Measurements from ENCODE around the gene CTNNA2.

GRCh38 chr2:80482276-80482675 lies 969.4 kb downstream of the CTNNA2 start:
- no peak for TF ChIP-seq SIN3A (IDR thresholded peaks at IDR 0.05; ENCODE audit: borderline replicate concordance, low read depth, low read length)
- TF ChIP-seq FOXJ3 (CRISPR knock-in tag; IDR thresholded peaks at IDR 0.05), result no peak
- TF ChIP-seq, protein P1, sequence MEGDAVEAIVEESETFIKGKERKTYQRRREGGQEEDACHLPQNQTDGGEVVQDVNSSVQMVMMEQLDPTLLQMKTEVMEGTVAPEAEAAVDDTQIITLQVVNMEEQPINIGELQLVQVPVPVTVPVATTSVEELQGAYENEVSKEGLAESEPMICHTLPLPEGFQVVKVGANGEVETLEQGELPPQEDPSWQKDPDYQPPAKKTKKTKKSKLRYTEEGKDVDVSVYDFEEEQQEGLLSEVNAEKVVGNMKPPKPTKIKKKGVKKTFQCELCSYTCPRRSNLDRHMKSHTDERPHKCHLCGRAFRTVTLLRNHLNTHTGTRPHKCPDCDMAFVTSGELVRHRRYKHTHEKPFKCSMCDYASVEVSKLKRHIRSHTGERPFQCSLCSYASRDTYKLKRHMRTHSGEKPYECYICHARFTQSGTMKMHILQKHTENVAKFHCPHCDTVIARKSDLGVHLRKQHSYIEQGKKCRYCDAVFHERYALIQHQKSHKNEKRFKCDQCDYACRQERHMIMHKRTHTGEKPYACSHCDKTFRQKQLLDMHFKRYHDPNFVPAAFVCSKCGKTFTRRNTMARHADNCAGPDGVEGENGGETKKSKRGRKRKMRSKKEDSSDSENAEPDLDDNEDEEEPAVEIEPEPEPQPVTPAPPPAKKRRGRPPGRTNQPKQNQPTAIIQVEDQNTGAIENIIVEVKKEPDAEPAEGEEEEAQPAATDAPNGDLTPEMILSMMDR (IDR thresholded peaks at IDR 0.05), result no peak

All from SK-N-SH (cell line).